Activated CD4-positive, alpha-beta T cell treated with anti-CD3 and anti-CD28 coated beads, Interleukin-2, amount 10 ng/mL, durations not matched to agents 7 days and 5 days (primary cell): Measurements from ENCODE around the gene LYL1. TPM values are rescaled to one million over a fixed set of nuclear protein-coding genes. Genes with fewer than 3 reads are reported as not detected.

Experiments used
- CTCF ChIA-PET: fragments of 350-600 bp; sonication (Branson Sonifier 250); formaldehyde crosslinking; loops from one replicate; lab custom pipeline; 2021; ENCODE audit warnings: antibody characterized with exemption; lab: Charles Lee
- POLR2A ChIA-PET: fragments of 350-600 bp; sonication (Branson Sonifier 250); formaldehyde crosslinking; loops from one replicate; lab custom pipeline; 2021; ENCODE audit warnings: antibody characterized with exemption; lab: Charles Lee
- DNase-seq: peaks from one replicate; pipeline ENCODE4 v3.0.0-alpha.2; 2020
- H3K27ac Mint-ChIP-seq: one replicate; pipeline ENCODE4 v1.8.0; 2021; ENCODE audit warnings: mild to moderate bottlenecking, moderate library complexity, mixed read lengths
- H3K27me3 Mint-ChIP-seq: one replicate; pipeline ENCODE4 v1.8.0; 2021; ENCODE audit warnings: mixed read lengths
- H3K36me3 Mint-ChIP-seq: one replicate; pipeline ENCODE4 v1.8.0; 2021; ENCODE audit warnings: low read depth, mixed read lengths
- H3K4me1 Mint-ChIP-seq: one replicate; pipeline ENCODE4 v1.8.0; 2021; ENCODE audit warnings: mixed read lengths
- H3K4me3 Mint-ChIP-seq: one replicate; pipeline ENCODE4 v1.8.0; 2021; ENCODE audit warnings: mild to moderate bottlenecking, moderate library complexity, mixed read lengths
- H3K9me3 Mint-ChIP-seq: one replicate; pipeline ENCODE4 v1.8.0; 2021; ENCODE audit warnings: mixed read lengths
- total RNA-seq, 2 experiments: library from RNA; stranded (reverse); gene quantifications; one replicate each; pipeline ENCODE4 v1.2.3, GENCODE V29; 2021

Gene LYL1
- total RNA-seq, 2 experiments from 2014 or later: 2.3 to 2.5 TPM

- peak; percentile 70 for DNase-seq
- Mint-ChIP-seq H3K4me3 (peak overlapping the region; percentile 59), H3K4me1 (peaks cover 52% of the 10 kb centered on the region), H3K27ac (peak overlapping the region; percentile 94), H3K9me3 (no peaks in the 10 kb centered on the region), H3K27me3 (peaks cover 37% of the 10 kb centered on the region), H3K36me3 (peaks cover 6% of the 10 kb centered on the region)
- ChIA-PET POLR2A (interaction anchor here (0.7 kb wide), 1 partner anchor 53 kb away, joined by 3 read pairs; no protein-coding TSS in a partner anchor), CTCF (interaction anchor here (0.6 to 1.7 kb wide), 8 partner anchors 23 to 215 kb away, joined by 3 to 5 read pairs (median 3); no protein-coding TSS in a partner anchor)
These were observed 2.5 kb downstream of the LYL1 start for GRCh38 chr19:13100031-13100588.

GRCh38 chr19:13099073-13099999, 3.3 kb downstream of the LYL1 start:
- peak overlapping the region; percentile 64 for H3K4me3 Mint-ChIP-seq
- peaks cover 44% of the 10 kb centered on the region for H3K27me3 Mint-ChIP-seq
- peaks cover 6% of the 10 kb centered on the region for H3K36me3 Mint-ChIP-seq
- POLR2A ChIA-PET: interaction anchor here (0.7 kb wide), 1 partner anchor 54 kb away, joined by 3 read pairs; no protein-coding TSS in a partner anchor
- H3K4me1 Mint-ChIP-seq: peaks cover 52% of the 10 kb centered on the region
- DNase-seq: peak; percentile 84
- H3K9me3 Mint-ChIP-seq: no peaks in the 10 kb centered on the region
- CTCF ChIA-PET: interaction anchor here (0.6 to 1.3 kb wide), 5 partner anchors 24 to 214 kb away, joined by 3 read pairs; no protein-coding TSS in a partner anchor
- peak overlapping the region; percentile 94 for H3K27ac Mint-ChIP-seq

GRCh38 chr19:13098277-13099072, 4.2 kb downstream of the LYL1 start:
- no peaks in the 10 kb centered on the region for H3K9me3 Mint-ChIP-seq
- peaks cover 53% of the 10 kb centered on the region for H3K4me1 Mint-ChIP-seq
- H3K27ac Mint-ChIP-seq: peak overlapping the region; percentile 82
- peak overlapping the region; percentile 64 for H3K4me3 Mint-ChIP-seq
- CTCF ChIA-PET: no interaction called here
- peaks cover 48% of the 10 kb centered on the region for H3K27me3 Mint-ChIP-seq
- DNase-seq: no peak
- POLR2A ChIA-PET: no interaction called here
- peaks cover 6% of the 10 kb centered on the region for H3K36me3 Mint-ChIP-seq

- peaks cover 46% of the 10 kb centered on the region for H3K27me3 Mint-ChIP-seq
- peaks cover 47% of the 10 kb centered on the region for H3K4me1 Mint-ChIP-seq
- peaks cover 6% of the 10 kb centered on the region for H3K36me3 Mint-ChIP-seq
- ChIA-PET CTCF (interaction anchor here (0.7 kb wide), 1 partner anchor 1227 kb away, joined by 3 read pairs; no protein-coding TSS in a partner anchor), POLR2A (no interaction called here)
- H3K4me3 Mint-ChIP-seq: no peak overlapping the region
- H3K9me3 Mint-ChIP-seq: no peaks in the 10 kb centered on the region
- no peak for DNase-seq
- H3K27ac Mint-ChIP-seq: no peak overlapping the region
These were observed 5.0 kb downstream of the LYL1 start for GRCh38 chr19:13097463-13098258.

- Mint-ChIP-seq H3K9me3 (no peaks in the 10 kb centered on the region), H3K27me3 (peaks cover 46% of the 10 kb centered on the region), H3K4me3 (peak overlapping the region; percentile 54), H3K36me3 (peaks cover 6% of the 10 kb centered on the region), H3K27ac (peak overlapping the region; percentile 69), H3K4me1 (peaks cover 47% of the 10 kb centered on the region)
- ChIA-PET CTCF (interaction anchor here (0.7 to 6.3 kb wide), 2 partner anchors 120 to 1228 kb away, joined by 3 to 64 read pairs; no protein-coding TSS in a partner anchor), POLR2A (no interaction called here)
- no peak for DNase-seq
These were observed 5.6 kb downstream of the LYL1 start for GRCh38 chr19:13097033-13097462.

GRCh38 chr19:13095934-13096927, 6.4 kb downstream of the LYL1 start:
- Mint-ChIP-seq H3K4me1 (peaks cover 41% of the 10 kb centered on the region), H3K27me3 (peaks cover 42% of the 10 kb centered on the region), H3K27ac (no peak overlapping the region), H3K4me3 (peak overlapping the region; percentile 38), H3K9me3 (no peaks in the 10 kb centered on the region), H3K36me3 (peaks cover 6% of the 10 kb centered on the region)
- CTCF ChIA-PET: interaction anchor here (0.7 to 6.3 kb wide), 5 partner anchors 9 to 1229 kb away, joined by 3 to 64 read pairs (median 25); no protein-coding TSS in a partner anchor
- POLR2A ChIA-PET: no interaction called here
- DNase-seq: no peak

- peaks cover 6% of the 10 kb centered on the region for H3K36me3 Mint-ChIP-seq
- no peaks in the 10 kb centered on the region for H3K9me3 Mint-ChIP-seq
- CTCF ChIA-PET: interaction anchor here (2.7 to 6.3 kb wide), 5 partner anchors 10 to 130 kb away, joined by 8 to 64 read pairs (median 25); no protein-coding TSS in a partner anchor
- H3K4me1 Mint-ChIP-seq: peaks cover 38% of the 10 kb centered on the region
- POLR2A ChIA-PET: no interaction called here
- H3K4me3 Mint-ChIP-seq: no peak overlapping the region
- H3K27me3 Mint-ChIP-seq: peaks cover 42% of the 10 kb centered on the region
- peak; percentile 18 for DNase-seq
- no peak overlapping the region for H3K27ac Mint-ChIP-seq
These were observed 7.3 kb downstream of the LYL1 start for GRCh38 chr19:13095393-13095784.

GRCh38 chr19:13094771-13095392, 7.8 kb downstream of the LYL1 start:
- ChIA-PET POLR2A (no interaction called here), CTCF (interaction anchor here (1.1 to 6.3 kb wide), 10 partner anchors 10 to 130 kb away, joined by 3 to 64 read pairs (median 8); no protein-coding TSS in a partner anchor)
- peaks cover 42% of the 10 kb centered on the region for H3K27me3 Mint-ChIP-seq
- peaks cover 33% of the 10 kb centered on the region for H3K4me1 Mint-ChIP-seq
- no peak for DNase-seq
- H3K36me3 Mint-ChIP-seq: peaks cover 4% of the 10 kb centered on the region
- no peak overlapping the region for H3K27ac Mint-ChIP-seq
- no peaks in the 10 kb centered on the region for H3K9me3 Mint-ChIP-seq
- H3K4me3 Mint-ChIP-seq: no peak overlapping the region

- no peak for DNase-seq
- POLR2A ChIA-PET: interaction anchor here (0.8 kb wide), 1 partner anchor 64 kb away, joined by 3 read pairs; no protein-coding TSS in a partner anchor
- CTCF ChIA-PET: interaction anchor here (0.5 to 6.3 kb wide), 19 partner anchors 9 to 173 kb away, joined by 3 to 64 read pairs (median 6); no protein-coding TSS in a partner anchor
- peaks cover 27% of the 10 kb centered on the region for H3K4me1 Mint-ChIP-seq
- no peaks in the 10 kb centered on the region for H3K9me3 Mint-ChIP-seq
- H3K4me3 Mint-ChIP-seq: no peak overlapping the region
- H3K27me3 Mint-ChIP-seq: peaks cover 42% of the 10 kb centered on the region
- H3K36me3 Mint-ChIP-seq: peaks cover 4% of the 10 kb centered on the region
- no peak overlapping the region for H3K27ac Mint-ChIP-seq
These were observed 8.6 kb downstream of the LYL1 start for GRCh38 chr19:13094106-13094504.
